HL-60/S4 treated with retinoic acid at 250 ng/mL for 4 days and 3 days (cell line): ENCODE measurements around the gene LRRC27.

ENCODE experiments used
- in situ Hi-C: fragments of 300-500 bp; cut with MboI; formaldehyde crosslinking; loops from 2 replicates; pipeline ENCODE4 v1.7.0; 2022; ENCODE audit warnings: low sequenced_read_pairs

The LRRC27 gene

GRCh38 chr10:132409667-132410028 lies 77.7 kb downstream of the LRRC27 start:
- in situ Hi-C loops = no loop called here

GRCh38 chr10:132410056-132410778 lies 78.2 kb downstream of the LRRC27 start:
- in situ Hi-C loops = no loop called here

GRCh38 chr10:132410779-132411532 lies 79.0 kb downstream of the LRRC27 start:
- in situ Hi-C loops = no loop called here

- in situ Hi-C loops = no loop called here
Observed at GRCh38 chr10:132411561-132412253, 79.7 kb downstream of the LRRC27 start.

- in situ Hi-C loops = no loop called here
Observed at GRCh38 chr10:132412316-132413192, 80.6 kb downstream of the LRRC27 start.

GRCh38 chr10:132413226-132414205 lies 81.5 kb downstream of the LRRC27 start:
- in situ Hi-C loops = no loop called here

GRCh38 chr10:132414402-132415016 lies 82.5 kb downstream of the LRRC27 start:
- in situ Hi-C loops = no loop called here

GRCh38 chr10:132415255-132415654 lies 83.3 kb downstream of the LRRC27 start:
- in situ Hi-C loops = no loop called here

- in situ Hi-C loops = no loop called here
Observed at GRCh38 chr10:132415956-132416355, 84.0 kb downstream of the LRRC27 start.

GRCh38 chr10:132416566-132417256 lies 84.7 kb downstream of the LRRC27 start:
- in situ Hi-C loops = no loop called here

GRCh38 chr10:132417257-132417910 lies 85.4 kb downstream of the LRRC27 start:
- in situ Hi-C loops = no loop called here

- in situ Hi-C loops = no loop called here
Observed at GRCh38 chr10:132417957-132418441, 86.0 kb downstream of the LRRC27 start.

- in situ Hi-C loops = no loop called here
Observed at GRCh38 chr10:132418527-132419416, 86.8 kb downstream of the LRRC27 start.

GRCh38 chr10:132419538-132420468 lies 87.8 kb downstream of the LRRC27 start:
- in situ Hi-C loops = no loop called here

- in situ Hi-C loops = no loop called here
Observed at GRCh38 chr10:132420469-132420980, 88.5 kb downstream of the LRRC27 start.
